Measurements from ENCODE around the gene RASA3. TPM values are rescaled to one million over a fixed set of nuclear protein-coding genes. Genes with fewer than 3 reads are reported as not detected.

Gene RASA3
- total RNA-seq, 1 donor from 2014 or later: 41.1 TPM

DNA sequence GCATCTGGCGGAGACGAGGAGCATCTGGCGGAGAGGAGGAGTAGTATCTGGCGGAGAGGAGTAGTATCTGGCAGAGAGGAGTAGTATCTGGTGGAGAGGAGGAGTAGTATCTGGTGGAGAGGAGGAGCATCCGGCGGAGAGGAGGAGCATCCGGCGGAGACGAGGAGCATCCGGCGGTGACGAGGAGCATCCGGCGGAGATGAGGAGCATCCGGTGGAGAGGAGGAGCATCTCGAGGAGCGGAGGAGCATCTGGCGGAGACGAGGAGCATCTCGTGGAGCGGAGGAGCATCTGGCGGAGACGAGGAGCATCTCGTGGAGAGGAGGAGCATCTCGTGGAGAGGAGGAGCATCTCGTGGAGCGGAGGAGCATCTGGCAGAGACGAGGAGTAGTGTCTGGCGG, 177.2 kb downstream of the RASA3 start:
- FAIRE-seq: no peak
- Histone ChIP-seq H3K27ac (ENCODE audit: low read depth, low read length) (no peak overlapping the region), H3K9ac (ENCODE audit: low read length) (no peak overlapping the region), H2AFZ (ENCODE audit: low read depth, low read length) (no peak overlapping the region), H3K79me2 (ENCODE audit: insufficient read depth, low read length) (no peaks in the 10 kb centered on the region), H3K4me1 (ENCODE audit: insufficient read depth, low read length) (no peaks in the 10 kb centered on the region), H4K20me1 (ENCODE audit: insufficient read depth, low read length) (peaks cover 25% of the 10 kb centered on the region), H3K9me3 (ENCODE audit: insufficient read depth, low read depth, low read length) (peaks cover 7% of the 10 kb centered on the region), H3K27me3 (ENCODE audit: insufficient read depth, low read length) (no peaks in the 10 kb centered on the region), H3K36me3 (ENCODE audit: insufficient read depth, low read length) (peaks cover 2% of the 10 kb centered on the region), H3K4me3 (ENCODE audit: insufficient read depth, low read depth, low read length) (no peak overlapping the region), H3K4me2 (ENCODE audit: low read length) (no peak overlapping the region)
- H3K9me3 Mint-ChIP-seq (ENCODE audit: unreplicated experiment): peaks cover 22% of the 10 kb centered on the region
- H3K27ac Mint-ChIP-seq (ENCODE audit: unreplicated experiment): no peak overlapping the region
- H3K4me1 Mint-ChIP-seq (ENCODE audit: low read depth, unreplicated experiment): no peaks in the 10 kb centered on the region
- no peaks in the 10 kb centered on the region for H3K27me3 Mint-ChIP-seq (ENCODE audit: low read depth, unreplicated experiment)
- TF ChIP-seq, protein P1, sequence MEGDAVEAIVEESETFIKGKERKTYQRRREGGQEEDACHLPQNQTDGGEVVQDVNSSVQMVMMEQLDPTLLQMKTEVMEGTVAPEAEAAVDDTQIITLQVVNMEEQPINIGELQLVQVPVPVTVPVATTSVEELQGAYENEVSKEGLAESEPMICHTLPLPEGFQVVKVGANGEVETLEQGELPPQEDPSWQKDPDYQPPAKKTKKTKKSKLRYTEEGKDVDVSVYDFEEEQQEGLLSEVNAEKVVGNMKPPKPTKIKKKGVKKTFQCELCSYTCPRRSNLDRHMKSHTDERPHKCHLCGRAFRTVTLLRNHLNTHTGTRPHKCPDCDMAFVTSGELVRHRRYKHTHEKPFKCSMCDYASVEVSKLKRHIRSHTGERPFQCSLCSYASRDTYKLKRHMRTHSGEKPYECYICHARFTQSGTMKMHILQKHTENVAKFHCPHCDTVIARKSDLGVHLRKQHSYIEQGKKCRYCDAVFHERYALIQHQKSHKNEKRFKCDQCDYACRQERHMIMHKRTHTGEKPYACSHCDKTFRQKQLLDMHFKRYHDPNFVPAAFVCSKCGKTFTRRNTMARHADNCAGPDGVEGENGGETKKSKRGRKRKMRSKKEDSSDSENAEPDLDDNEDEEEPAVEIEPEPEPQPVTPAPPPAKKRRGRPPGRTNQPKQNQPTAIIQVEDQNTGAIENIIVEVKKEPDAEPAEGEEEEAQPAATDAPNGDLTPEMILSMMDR (IDR thresholded peaks at IDR 0.05; ENCODE audit: insufficient read depth, low read depth, low read length): no peak
- TF ChIP-seq EZH2 (IDR thresholded peaks at IDR 0.05; ENCODE audit: insufficient read depth, low read length): no peak
- DNase-seq (ENCODE audit: low read depth): no peak
- no peak overlapping the region for H3K4me3 Mint-ChIP-seq (ENCODE audit: unreplicated experiment)
- peaks cover 46% of the 10 kb centered on the region for H3K36me3 Mint-ChIP-seq (ENCODE audit: low read depth, unreplicated experiment)

DNA sequence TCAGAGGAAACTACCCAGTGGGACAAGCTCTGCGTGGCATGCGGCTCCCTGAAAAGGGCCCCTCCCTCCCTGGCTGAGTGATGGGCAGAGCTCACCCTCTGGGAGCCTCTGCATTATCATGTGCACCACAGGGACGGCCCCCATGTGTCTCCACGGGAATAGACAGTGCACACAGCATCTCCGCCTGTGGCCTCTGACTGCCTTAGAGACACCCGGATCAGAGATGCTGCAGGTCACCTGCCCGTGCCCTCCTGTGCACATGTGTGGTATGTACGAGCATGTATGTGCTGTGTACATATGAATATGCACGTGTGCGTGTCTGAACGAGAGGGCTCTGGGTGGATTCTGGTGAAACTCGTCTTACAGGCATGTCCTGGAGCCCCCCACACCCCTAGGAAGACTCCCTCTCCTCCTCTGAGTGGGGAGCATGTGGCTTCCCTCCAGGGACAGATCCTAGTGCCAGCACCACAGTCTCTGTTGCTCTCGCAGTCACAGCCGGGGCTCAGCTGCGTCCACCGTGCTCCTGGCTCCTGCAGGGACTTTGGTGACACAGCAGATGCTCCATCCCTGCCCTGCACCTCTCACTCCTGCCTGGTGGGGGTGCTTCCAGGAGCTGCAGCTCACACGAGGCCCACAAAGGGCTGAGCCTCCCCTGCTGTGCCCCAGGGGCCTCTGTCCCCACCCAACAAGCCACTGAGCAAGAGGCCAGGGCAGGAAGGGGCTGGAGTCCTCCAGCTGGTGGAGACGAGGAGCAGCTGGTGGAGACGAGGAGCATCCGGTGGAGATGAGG, 178.2 kb downstream of the RASA3 start:
- Mint-ChIP-seq H3K4me3 (ENCODE audit: unreplicated experiment) (no peak overlapping the region), H3K4me1 (ENCODE audit: low read depth, unreplicated experiment) (no peaks in the 10 kb centered on the region), H3K27ac (ENCODE audit: unreplicated experiment) (peak overlapping the region; percentile 53), H3K9me3 (ENCODE audit: unreplicated experiment) (peaks cover 15% of the 10 kb centered on the region), H3K36me3 (ENCODE audit: low read depth, unreplicated experiment) (peaks cover 41% of the 10 kb centered on the region), H3K27me3 (ENCODE audit: low read depth, unreplicated experiment) (no peaks in the 10 kb centered on the region)
- Histone ChIP-seq H3K27me3 (ENCODE audit: insufficient read depth, low read length) (no peaks in the 10 kb centered on the region), H3K4me1 (ENCODE audit: insufficient read depth, low read length) (no peaks in the 10 kb centered on the region), H3K4me2 (ENCODE audit: low read length) (no peak overlapping the region), H3K9ac (ENCODE audit: low read length) (no peak overlapping the region), H3K79me2 (ENCODE audit: insufficient read depth, low read length) (no peaks in the 10 kb centered on the region), H3K9me3 (ENCODE audit: insufficient read depth, low read depth, low read length) (peaks cover 4% of the 10 kb centered on the region), H3K27ac (ENCODE audit: low read depth, low read length) (no peak overlapping the region), H4K20me1 (ENCODE audit: insufficient read depth, low read length) (peaks cover 25% of the 10 kb centered on the region), H2AFZ (ENCODE audit: low read depth, low read length) (no peak overlapping the region), H3K36me3 (ENCODE audit: insufficient read depth, low read length) (peaks cover 2% of the 10 kb centered on the region), H3K4me3 (ENCODE audit: insufficient read depth, low read depth, low read length) (no peak overlapping the region)
- FAIRE-seq: no peak
- no peak for DNase-seq (ENCODE audit: low read depth)
- TF ChIP-seq, protein P1 (IDR thresholded peaks at IDR 0.05; ENCODE audit: insufficient read depth, low read depth, low read length): no peak
- TF ChIP-seq EZH2 (IDR thresholded peaks at IDR 0.05; ENCODE audit: insufficient read depth, low read length): no peak

DNA sequence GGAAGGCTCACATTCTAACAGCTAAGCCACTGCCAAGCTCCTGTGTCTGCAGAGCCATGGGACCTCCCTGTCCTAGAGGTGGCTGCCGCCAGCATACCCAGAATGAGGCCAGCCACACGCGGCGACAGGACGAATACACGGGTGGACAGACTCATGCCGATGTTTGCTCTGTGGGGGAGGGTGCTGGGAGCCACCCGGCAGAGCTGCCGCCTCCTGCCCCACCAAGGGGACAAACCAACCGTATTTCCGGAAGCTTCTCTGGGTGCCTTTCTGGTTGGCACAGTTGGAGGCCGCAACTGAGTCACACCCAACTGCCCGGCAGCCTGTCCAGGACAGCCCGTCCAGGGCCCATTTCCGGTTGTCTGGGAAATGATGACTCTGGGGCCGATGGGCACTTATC, 178.9 kb downstream of the RASA3 start:
- Histone ChIP-seq H3K79me2 (ENCODE audit: insufficient read depth, low read length) (no peaks in the 10 kb centered on the region), H3K4me2 (ENCODE audit: low read length) (no peak overlapping the region), H3K27ac (ENCODE audit: low read depth, low read length) (no peak overlapping the region), H4K20me1 (ENCODE audit: insufficient read depth, low read length) (peaks cover 25% of the 10 kb centered on the region), H3K36me3 (ENCODE audit: insufficient read depth, low read length) (peaks cover 5% of the 10 kb centered on the region), H3K9me3 (ENCODE audit: insufficient read depth, low read depth, low read length) (no peaks in the 10 kb centered on the region), H3K9ac (ENCODE audit: low read length) (no peak overlapping the region), H3K27me3 (ENCODE audit: insufficient read depth, low read length) (no peaks in the 10 kb centered on the region), H3K4me1 (ENCODE audit: insufficient read depth, low read length) (no peaks in the 10 kb centered on the region), H3K4me3 (ENCODE audit: insufficient read depth, low read depth, low read length) (no peak overlapping the region), H2AFZ (ENCODE audit: low read depth, low read length) (no peak overlapping the region)
- peaks cover 12% of the 10 kb centered on the region for H3K9me3 Mint-ChIP-seq (ENCODE audit: unreplicated experiment)
- no peaks in the 10 kb centered on the region for H3K4me1 Mint-ChIP-seq (ENCODE audit: low read depth, unreplicated experiment)
- DNase-seq (ENCODE audit: low read depth) (no peak), FAIRE-seq (no peak)
- H3K27ac Mint-ChIP-seq (ENCODE audit: unreplicated experiment): no peak overlapping the region
- TF ChIP-seq, protein P1 (IDR thresholded peaks at IDR 0.05; ENCODE audit: insufficient read depth, low read depth, low read length): no peak
- no peak for TF ChIP-seq EZH2 (IDR thresholded peaks at IDR 0.05; ENCODE audit: insufficient read depth, low read length)
- no peaks in the 10 kb centered on the region for H3K27me3 Mint-ChIP-seq (ENCODE audit: low read depth, unreplicated experiment)
- H3K36me3 Mint-ChIP-seq (ENCODE audit: low read depth, unreplicated experiment): peaks cover 42% of the 10 kb centered on the region
- no peak overlapping the region for H3K4me3 Mint-ChIP-seq (ENCODE audit: unreplicated experiment)

Data from astrocyte (in vitro differentiated cells and primary cell).